HG03571 (cell line): ENCODE results near the gene PPIL4.
"Not testable (repeated sequence)": the region's sequence is repeated elsewhere in the genome, so short reads cannot be mapped to it uniquely, and the experiment has no call there.

Experiments
- ATAC-seq: cut with Tn5 transposase; IDR thresholded peaks from one replicate; pipeline ENCODE4 v1.9.1; 2021; ENCODE audit not compliant: unreplicated experiment

PPIL4 gene

GRCh38 chr6:149462712-149463111 is 83.1 kb downstream of the PPIL4 start:
- ATAC-seq: not testable (repeated sequence)

- no peak for ATAC-seq
Measured at GRCh38 chr6:149461670-149462069, 84.2 kb downstream of the PPIL4 start.

DNA sequence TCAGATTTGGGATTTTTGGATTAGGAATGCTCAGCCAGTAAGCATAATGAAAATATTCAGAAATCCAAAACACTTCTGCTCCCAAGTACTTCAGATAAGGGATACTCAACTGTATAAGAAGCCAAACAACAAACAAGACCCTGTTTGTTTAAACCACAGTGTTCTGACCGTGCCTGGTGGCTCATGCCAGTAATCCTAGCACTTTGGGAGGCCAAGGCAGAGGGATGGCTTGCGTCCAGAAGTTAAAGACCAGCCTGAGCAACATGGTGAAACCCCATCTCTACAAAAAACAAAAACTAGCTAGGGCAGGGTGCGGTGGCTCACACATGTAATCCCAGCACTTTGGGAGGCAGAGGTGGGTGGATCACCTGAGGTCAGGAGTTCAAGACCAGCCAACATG is 85.6 kb downstream of the PPIL4 start:
- not testable (repeated sequence) for ATAC-seq

- ATAC-seq: no peak
Measured at GRCh38 chr6:149459761-149460160, 86.1 kb downstream of the PPIL4 start.

DNA sequence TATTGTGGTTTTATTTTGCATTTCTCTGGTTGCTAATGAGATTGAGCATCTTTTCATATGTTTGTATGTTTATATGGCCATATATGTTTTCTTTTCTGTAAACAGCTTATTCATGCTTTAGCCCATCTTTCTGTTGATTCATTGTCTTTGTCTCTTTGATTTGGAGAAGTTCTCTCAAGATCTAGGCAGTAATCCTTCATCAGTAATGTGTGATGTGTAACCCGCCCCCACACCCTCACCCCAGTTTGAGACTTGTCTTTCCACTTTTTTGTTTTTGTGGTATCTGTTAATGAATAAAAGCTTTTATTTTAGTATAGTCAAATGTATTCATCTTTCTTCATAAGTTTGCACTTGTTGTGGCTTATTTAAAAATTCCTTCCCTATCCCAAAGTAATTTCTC is 87.0 kb downstream of the PPIL4 start:
- no peak for ATAC-seq

DNA sequence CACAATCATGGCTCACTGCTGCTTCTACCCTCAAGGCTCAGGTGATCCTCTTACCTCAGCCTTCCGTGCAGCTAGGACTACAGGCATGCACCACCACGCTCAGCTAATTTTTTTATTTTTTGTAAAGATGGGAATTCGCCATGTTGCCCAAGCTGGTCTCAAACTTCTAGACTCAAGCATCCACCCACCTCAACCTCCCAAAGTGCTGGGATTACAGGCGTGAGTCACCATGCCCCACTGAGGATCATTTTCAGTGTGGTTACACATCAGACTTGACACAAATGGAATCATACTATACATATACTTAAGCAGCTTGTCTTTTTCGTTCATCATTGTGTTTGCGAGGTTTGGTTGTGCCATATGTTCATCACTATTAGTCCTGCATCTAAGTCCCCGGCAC is 87.6 kb downstream of the PPIL4 start:
- ATAC-seq: no peak

DNA sequence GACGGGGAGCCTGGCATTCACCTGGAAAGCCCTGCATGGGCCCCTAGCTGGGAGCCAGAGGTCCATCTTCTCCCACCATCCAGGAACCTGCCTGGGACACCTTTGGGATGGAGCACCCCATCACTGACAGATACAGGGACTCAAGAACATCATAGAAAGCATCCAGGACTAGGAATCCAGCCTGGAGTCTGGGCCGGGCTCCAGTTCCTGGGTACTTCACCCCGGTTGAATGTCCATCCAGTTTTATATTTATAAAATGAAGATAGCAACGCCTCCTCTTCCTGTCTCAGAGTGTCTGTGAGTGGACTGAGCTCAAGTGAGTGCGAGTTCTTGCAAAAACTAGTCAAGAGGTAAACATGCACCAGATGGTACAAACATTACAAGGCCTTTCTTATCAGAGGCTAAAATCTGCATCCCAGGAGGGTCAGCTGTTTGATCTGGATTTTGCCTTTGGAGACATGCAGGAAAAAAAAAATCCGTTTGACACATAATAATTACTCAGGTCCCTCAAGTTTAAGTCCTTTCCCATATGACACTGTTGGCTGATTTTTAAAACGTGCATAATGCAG is 88.4 kb downstream of the PPIL4 start:
- no peak for ATAC-seq

DNA sequence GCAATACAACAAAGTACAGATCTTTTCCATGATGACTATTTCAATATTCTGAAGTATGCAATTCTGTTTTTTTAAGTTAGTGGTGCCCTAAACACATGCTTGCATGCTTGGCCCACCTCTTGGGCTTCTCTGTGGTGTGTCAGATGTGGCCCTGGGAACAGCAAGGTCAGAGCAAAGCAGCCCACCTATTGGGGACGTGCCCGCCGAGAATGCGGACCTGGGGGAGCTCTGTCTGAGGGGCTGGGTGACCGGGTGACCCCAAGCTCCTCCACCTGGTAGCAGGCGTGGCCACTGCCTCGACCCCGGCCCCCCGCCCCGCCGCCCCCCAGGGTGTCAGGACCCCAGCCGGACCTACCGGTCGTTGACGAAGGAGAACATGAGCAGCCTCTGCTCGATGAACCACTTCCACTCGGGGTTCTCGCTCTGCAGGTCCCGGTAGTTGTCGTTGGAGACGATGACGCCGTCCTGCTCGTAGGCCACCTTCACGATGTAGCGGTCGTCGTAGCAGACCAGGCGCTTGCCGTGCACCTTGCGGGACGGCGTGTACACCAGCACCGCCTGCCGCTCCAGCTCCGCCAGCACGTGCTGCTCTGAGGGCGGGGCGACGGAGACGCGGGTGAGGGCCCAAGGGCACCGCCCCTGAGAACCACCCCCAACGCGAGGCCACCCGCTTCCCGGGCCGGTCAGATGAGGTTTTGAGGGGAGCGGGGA is 89.4 kb downstream of the PPIL4 start:
- ATAC-seq: no peak

DNA sequence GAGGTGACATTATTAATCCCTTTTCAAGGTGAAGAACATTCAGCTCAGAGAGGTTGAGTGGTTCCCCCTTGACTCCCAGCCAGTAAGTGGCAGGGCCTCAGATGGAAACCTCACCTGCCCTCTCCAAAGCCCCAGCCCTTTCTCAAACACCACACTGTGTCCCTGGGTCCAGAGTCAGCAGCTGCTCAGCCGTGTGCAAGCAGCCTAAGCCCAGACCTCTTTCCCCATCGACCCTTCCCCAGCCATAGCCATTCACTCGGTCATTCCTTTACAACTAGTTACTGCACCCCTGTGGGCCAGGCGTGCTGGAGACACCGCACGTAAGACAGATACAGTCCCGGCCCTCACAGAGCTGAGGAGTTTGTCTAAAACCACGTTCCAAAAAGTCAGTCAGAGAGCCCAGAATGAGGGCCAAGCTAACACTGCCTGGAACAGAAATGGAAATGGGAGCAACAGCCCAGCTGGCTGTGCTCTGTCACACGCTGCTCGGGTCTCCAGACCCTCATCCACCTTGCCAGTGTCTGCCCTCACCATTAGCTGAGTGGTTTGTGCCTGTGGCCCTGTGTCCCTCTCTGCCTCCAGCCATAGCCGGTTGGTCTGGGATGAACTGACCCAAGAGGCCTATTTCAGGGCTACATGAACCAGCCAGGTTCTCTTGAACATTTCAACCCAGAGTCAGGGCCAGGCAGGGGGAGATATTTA is 90.7 kb downstream of the PPIL4 start:
- ATAC-seq: no peak
